Hindlimb muscle (tissue), 1 donor: ENCODE data around the gene RPL11. TPM values are rescaled to one million over a fixed set of nuclear protein-coding genes. Genes with fewer than 3 reads are reported as not detected.
A peak's percentile ranks its signal among the peaks of the same experiment; 100 is the strongest.
"Not testable (repeated sequence)": the region's sequence is repeated elsewhere in the genome, so short reads cannot be mapped to it uniquely, and the experiment has no call there.

Experiments used
- DNase-seq: peaks from one replicate; pipeline ENCODE4 v3.0.0-alpha.2; 2013
- polyA plus RNA-seq: library from polyadenylated mRNA; unstranded; fragments of 120-200 nt; gene quantifications from one replicate; pipeline ENCODE4 v1.2.1, GENCODE V29; 2013; ENCODE audit not compliant: insufficient read length

The RPL11 gene
- polyA plus RNA-seq, 1 donor: 2,860 TPM

- DNase-seq: not testable (repeated sequence)
Observed at GRCh38 chr1:23733281-23733680, 41.7 kb downstream of the RPL11 start.

- DNase-seq: no peak
Observed at GRCh38 chr1:23736437-23737134, 45.0 kb downstream of the RPL11 start.

- DNase-seq: no peak
Observed at GRCh38 chr1:23741609-23742008, 50.0 kb downstream of the RPL11 start.

DNA sequence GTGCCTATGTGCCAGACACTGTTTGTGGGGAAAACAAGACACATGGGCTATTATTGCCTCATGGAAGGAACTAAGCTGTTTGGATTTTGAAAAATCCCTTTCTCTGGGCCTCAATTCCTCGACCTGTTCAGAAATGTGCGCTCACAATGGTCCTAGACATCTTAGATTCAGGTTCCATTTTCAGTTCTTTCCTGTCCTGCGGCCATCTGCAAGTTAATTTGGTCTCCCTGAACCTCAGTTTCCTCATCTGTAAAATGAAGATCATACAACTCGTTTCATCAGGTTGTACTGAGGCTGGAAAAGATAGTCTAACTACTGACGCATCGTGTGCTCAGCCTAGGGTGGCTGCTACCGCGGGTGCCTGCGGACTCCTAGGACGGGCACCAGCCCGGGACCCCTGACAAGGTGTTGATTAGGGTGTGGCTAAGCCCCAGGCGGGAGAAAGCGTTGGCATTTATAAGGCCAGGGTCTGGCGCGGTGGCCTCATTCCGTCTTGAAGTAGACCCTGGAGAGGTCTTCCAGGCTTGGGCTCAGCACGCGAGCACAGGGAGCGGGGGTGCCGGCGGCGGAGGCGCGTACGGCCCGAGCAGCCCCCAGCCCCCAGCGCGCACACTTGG, 51.2 kb downstream of the RPL11 start:
- DNase-seq: no peak

DNA sequence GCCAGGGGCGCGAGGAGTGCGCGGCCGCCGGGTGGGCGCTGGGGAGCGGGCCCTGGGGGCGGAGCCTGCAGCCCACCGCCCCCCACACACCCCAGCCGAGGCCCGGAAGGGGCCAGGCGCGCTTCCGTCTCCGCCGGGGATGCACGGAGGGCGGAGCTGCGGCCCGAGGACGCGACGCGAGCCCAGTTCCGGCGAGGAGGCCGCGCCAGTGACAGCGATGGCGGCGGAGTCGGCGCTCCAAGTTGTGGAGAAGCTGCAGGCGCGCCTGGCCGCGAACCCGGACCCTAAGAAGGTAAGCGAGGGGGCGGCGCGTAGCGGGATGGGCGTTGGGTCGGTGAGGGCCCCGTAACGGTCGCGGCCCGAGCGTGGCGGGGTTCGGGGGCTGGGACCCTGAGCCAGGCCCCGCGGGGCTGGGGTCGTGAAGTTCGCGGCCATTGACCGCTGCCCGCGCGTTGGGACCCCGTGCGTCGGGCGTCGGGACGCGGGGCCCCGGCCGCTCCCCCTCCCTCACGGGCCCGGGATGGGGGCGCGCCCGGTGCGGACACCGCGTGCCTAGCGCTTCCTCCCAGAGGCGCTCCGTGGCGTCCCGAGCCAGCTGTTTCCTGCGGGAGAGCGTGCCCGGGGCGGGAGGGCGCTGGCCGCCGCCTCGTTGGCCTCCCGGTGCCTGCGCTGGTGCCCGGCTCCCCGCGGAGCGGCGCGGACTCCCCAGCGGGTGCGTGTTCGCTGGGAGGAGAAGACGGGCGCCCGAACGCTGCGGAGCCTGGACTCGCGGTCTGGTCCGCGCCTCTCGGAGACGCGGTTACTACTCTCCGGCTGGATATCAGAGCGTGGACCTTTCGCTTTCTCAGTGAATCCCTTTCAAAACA, 51.9 kb downstream of the RPL11 start, which contains the start of gene ELOA:
Gene ELOA, plus strand, starts transcription at position 185 of the 866 bp plus-strand sequence. Its CDS starts 33 bp downstream, at position 218.
- DNase-seq: peak; percentile 87

- no peak for DNase-seq
Observed at GRCh38 chr1:23745515-23745914, 53.9 kb downstream of the RPL11 start.

Other genes with a start within 250 kb of the RPL11 start
- 57.1 TPM for gene ASAP3, start 207.6 kb upstream of the RPL11 start, polyA plus RNA-seq
- gene E2F2, start 160.6 kb upstream of the RPL11 start, polyA plus RNA-seq: 3.9 TPM
- 55.0 TPM for gene ID3, start 132.3 kb upstream of the RPL11 start, polyA plus RNA-seq
- 33.6 TPM for gene ELOA, start 51.7 kb downstream of the RPL11 start, polyA plus RNA-seq
- gene PITHD1, start 86.6 kb downstream of the RPL11 start, polyA plus RNA-seq: 35.8 TPM
- gene LYPLA2, start 99.3 kb downstream of the RPL11 start, polyA plus RNA-seq: 32.3 TPM
- gene GALE, start 108.9 kb downstream of the RPL11 start, polyA plus RNA-seq: 26.9 TPM
- gene HMGCL, start 133.6 kb downstream of the RPL11 start, polyA plus RNA-seq: 25.5 TPM
- 12.9 TPM for gene FUCA1, start 176.5 kb downstream of the RPL11 start, polyA plus RNA-seq
- 0.05 TPM for gene CNR2, start 221.6 kb downstream of the RPL11 start, polyA plus RNA-seq